OCI-LY3 (cell line): ENCODE results near the gene MPO.

Source experiments
- H2AFZ ChIP-seq: fragments of 200-600, 300-600 bp; shearing (Covaris generic); 2 replicates; pipeline ENCODE4 v1.6.0; 2014; ENCODE audit warnings: antibody characterized with exemption, low read depth, low read length
- H3K27ac ChIP-seq: fragments of 200-600, 300-600 bp; sonication (generic); 2 replicates; pipeline ENCODE4 v1.5.1; 2014; ENCODE audit warnings: mild to moderate bottlenecking, low read length, moderate library complexity, mixed read lengths
- H3K27me3 ChIP-seq: fragments of 200-600, 300-600 bp; sonication (generic); 2 replicates; pipeline ENCODE4 v1.6.1; 2014; ENCODE audit warnings: low read depth, low read length, mixed read lengths
- H3K36me3 ChIP-seq: fragments of 200-600, 300-600 bp; sonication (generic); replicated peaks from 2 replicates; pipeline ENCODE3; 2014; ENCODE audit warnings: low read depth, low read length, mixed read lengths
- H3K4me1 ChIP-seq: fragments of 300-600, 200-600 bp; sonication (generic); 2 replicates; pipeline ENCODE4 v1.6.1; 2014; ENCODE audit warnings: low read length, mixed read lengths
- H3K4me2 ChIP-seq: fragments of 200-600, 300-600 bp; sonication (generic); 2 replicates; pipeline ENCODE4 v1.6.1; 2014; ENCODE audit warnings: low read length, mixed read lengths
- H3K4me3 ChIP-seq: fragments of 300-600, 200-600 bp; sonication (generic); 2 replicates; pipeline ENCODE4 v1.5.1; 2014; ENCODE audit warnings: antibody characterized with exemption, mild to moderate bottlenecking, low read length, moderate library complexity
- H3K79me2 ChIP-seq: fragments of 300-600, 200-600 bp; shearing (Covaris generic); 2 replicates; pipeline ENCODE4 v1.6.1; 2014; ENCODE audit warnings: mild to moderate bottlenecking, low read length, mixed read lengths
- H3K9ac ChIP-seq: fragments of 300-600, 200-600 bp; shearing (Covaris generic); 2 replicates; pipeline ENCODE4 v1.6.0; 2014; ENCODE audit warnings: mild to moderate bottlenecking, low read length, moderate library complexity
- H3K9me3 ChIP-seq: fragments of 200-600, 300-600 bp; shearing (Covaris generic); 2 replicates; pipeline ENCODE4 v1.6.1; 2014; ENCODE audit warnings: low read length, mixed read lengths; ENCODE audit not compliant: insufficient read depth
- H4K20me1 ChIP-seq: fragments of 200-600, 300-600 bp; sonication (generic); 2 replicates; pipeline ENCODE4 v1.6.1; 2016; ENCODE audit warnings: low read length, mixed read lengths; ENCODE audit not compliant: insufficient read depth
- EZH2phosphoT487 ChIP-seq: fragments of 200-600 bp; shearing (Covaris generic); IDR thresholded peaks from 2 replicates; pipeline ENCODE4 v1.6.1; 2018; ENCODE audit warnings: antibody characterized with exemption, mixed run types, low read depth
- TF ChIP-seq, protein P1 (sequence below): fragments of 200-600, 300-600 bp; sonication (generic); IDR thresholded peaks from 2 replicates; pipeline ENCODE4 v1.5.1; 2014; ENCODE audit warnings: antibody characterized with exemption, low read length, low read depth

Gene MPO

DNA sequence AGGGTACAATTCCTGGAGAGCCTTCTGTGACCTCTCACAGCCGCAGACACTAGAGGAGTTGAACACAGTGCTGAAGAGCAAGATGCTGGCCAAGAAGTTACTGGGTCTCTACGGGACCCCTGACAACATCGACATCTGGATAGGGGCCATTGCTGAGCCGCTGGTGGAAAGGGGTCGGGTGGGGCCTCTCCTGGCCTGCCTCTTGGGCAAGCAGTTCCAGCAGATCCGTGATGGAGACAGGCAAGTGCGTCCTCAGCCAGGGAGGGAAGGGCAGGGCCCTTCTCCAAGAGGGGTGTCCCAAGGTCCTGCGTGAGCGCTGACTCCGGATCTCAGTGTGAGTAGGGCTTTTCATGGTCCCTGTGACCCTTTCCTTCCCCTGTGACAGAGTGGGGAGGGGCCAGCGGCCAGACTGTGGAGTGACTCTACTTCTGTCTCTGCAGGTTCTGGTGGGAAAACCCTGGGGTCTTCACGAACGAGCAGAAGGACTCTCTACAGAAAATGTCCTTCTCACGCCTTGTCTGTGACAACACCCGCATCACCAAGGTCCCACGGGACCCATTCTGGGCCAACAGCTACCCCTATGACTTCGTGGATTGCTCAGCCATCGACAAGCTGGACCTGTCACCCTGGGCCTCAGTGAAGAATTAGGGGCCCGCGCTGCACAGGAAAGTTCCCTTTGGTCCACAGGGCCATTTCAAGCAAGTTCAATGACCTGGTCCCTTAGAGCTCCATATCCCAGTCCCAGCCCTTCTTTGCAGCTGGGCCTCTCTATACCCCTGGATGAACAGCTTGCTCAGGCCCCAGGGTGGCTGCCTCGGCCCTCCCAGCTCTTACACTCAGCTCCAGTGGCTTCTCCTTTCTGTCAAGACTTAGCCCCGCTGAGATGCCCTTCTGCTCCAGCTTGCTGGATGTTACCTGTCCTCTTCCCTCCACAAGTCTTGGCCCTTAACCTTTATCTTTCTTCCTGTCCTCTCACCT is 13.1 kb downstream of the MPO start:
- no peaks in the 10 kb centered on the region for H3K9me3 ChIP-seq
- no peak overlapping the region for H2AFZ ChIP-seq
- H3K27ac ChIP-seq: no peak overlapping the region
- no peak overlapping the region for H3K9ac ChIP-seq
- H4K20me1 ChIP-seq: no peaks in the 10 kb centered on the region
- no peak for TF ChIP-seq EZH2phosphoT487
- TF ChIP-seq, protein P1, sequence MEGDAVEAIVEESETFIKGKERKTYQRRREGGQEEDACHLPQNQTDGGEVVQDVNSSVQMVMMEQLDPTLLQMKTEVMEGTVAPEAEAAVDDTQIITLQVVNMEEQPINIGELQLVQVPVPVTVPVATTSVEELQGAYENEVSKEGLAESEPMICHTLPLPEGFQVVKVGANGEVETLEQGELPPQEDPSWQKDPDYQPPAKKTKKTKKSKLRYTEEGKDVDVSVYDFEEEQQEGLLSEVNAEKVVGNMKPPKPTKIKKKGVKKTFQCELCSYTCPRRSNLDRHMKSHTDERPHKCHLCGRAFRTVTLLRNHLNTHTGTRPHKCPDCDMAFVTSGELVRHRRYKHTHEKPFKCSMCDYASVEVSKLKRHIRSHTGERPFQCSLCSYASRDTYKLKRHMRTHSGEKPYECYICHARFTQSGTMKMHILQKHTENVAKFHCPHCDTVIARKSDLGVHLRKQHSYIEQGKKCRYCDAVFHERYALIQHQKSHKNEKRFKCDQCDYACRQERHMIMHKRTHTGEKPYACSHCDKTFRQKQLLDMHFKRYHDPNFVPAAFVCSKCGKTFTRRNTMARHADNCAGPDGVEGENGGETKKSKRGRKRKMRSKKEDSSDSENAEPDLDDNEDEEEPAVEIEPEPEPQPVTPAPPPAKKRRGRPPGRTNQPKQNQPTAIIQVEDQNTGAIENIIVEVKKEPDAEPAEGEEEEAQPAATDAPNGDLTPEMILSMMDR: no peak
- H3K79me2 ChIP-seq: no peaks in the 10 kb centered on the region
- H3K4me3 ChIP-seq: no peak overlapping the region
- H3K4me2 ChIP-seq: no peak overlapping the region
- H3K4me1 ChIP-seq: no peaks in the 10 kb centered on the region
- no peaks in the 10 kb centered on the region for H3K36me3 ChIP-seq
- peaks cover 33% of the 10 kb centered on the region for H3K27me3 ChIP-seq

DNA sequence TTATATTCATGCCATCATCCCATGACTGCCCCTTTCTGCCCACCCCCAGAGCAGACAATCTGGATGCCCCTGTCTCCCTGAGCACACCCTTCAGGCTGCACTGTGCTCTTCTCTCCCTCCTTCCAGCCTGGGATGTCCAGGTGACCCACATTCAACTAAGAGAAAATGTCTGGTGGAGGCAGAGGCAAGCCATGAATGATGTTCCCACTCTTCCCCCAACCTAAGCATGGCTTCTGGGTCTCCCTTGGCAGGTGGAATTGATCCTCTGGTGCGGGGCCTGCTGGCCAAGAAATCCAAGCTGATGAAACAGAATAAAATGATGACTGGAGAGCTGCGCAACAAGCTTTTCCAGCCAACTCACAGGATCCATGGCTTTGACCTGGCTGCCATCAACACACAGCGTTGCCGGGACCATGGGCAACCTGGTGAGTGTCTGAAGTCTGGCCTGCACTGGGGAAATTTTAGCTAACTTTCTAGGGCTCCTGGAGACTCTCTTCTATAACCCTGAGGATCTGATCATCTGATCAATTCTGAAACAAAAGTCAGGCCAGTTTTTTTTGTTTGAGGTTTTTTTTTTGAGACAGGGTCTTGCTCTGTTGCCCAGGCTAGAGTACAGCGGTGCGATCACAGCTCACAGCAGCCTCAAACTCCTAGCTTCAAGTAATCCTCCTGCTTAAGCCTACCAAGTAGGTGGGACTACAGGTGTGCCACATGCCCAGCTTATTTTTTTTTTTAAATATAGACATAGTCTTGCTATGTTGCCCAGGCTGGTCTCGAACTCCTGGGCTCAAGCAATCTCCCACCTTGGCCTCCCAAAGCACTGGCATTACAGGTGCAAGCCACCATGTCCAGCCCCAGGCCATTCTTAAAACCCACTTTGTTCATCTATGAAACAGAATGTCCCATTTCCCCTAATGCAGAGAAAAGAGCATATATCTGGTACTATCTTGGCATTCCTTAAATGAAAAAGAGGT is 14.5 kb downstream of the MPO start:
- no peaks in the 10 kb centered on the region for H3K9me3 ChIP-seq
- H3K27me3 ChIP-seq: peaks cover 44% of the 10 kb centered on the region
- no peak overlapping the region for H2AFZ ChIP-seq
- no peaks in the 10 kb centered on the region for H3K79me2 ChIP-seq
- no peak overlapping the region for H3K4me3 ChIP-seq
- H4K20me1 ChIP-seq: no peaks in the 10 kb centered on the region
- TF ChIP-seq EZH2phosphoT487: no peak
- TF ChIP-seq, protein P1: no peak
- H3K4me2 ChIP-seq: no peak overlapping the region
- H3K4me1 ChIP-seq: no peaks in the 10 kb centered on the region
- H3K27ac ChIP-seq: no peak overlapping the region
- no peak overlapping the region for H3K9ac ChIP-seq
- no peaks in the 10 kb centered on the region for H3K36me3 ChIP-seq

DNA sequence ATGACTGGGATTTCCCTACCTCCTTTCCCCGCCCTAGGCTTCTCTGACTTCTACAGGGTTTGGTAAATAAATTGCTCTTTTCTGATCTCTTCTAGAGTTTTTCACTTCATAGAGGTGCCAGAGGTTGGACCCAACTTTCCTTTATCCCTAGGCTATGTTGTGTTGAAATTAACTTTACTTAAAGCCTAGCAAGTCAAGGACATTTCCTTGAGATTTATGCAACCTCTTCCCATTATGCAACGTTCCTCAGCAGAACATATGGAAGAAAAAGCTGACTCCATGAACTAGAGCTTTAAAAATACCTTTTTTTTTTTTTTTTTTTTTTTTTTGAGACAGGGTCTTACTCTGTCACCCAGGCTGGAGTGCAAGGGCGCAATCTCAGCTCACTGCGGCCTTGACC is 15.5 kb downstream of the MPO start:
- Histone ChIP-seq H3K27me3 (peaks cover 53% of the 10 kb centered on the region), H3K79me2 (no peaks in the 10 kb centered on the region), H3K4me2 (no peak overlapping the region), H3K4me1 (no peaks in the 10 kb centered on the region), H2AFZ (no peak overlapping the region), H4K20me1 (no peaks in the 10 kb centered on the region), H3K9me3 (no peaks in the 10 kb centered on the region), H3K27ac (no peak overlapping the region), H3K4me3 (no peak overlapping the region), H3K9ac (no peak overlapping the region), H3K36me3 (no peaks in the 10 kb centered on the region)
- TF ChIP-seq, protein P1: no peak
- TF ChIP-seq EZH2phosphoT487: no peak
